Right atrium auricular region (tissue), 2 donors: Measurements from ENCODE around the gene SEMA4C. TPM values are rescaled to one million over a fixed set of nuclear protein-coding genes. Genes with fewer than 3 reads are reported as not detected.

Source experiments
- DNase-seq: peaks from one replicate; pipeline ENCODE4 v3.0.0-alpha.2; 2019; ENCODE audit warnings: low spot score
- H3K27ac ChIP-seq, 2 donors: fragments of 200-600 bp; sonication (generic); 1 replicate in 1 of 2; 2 replicates in 1 of 2; pipeline ENCODE4 v1.5.1; 2016 to 2019
- H3K27me3 ChIP-seq, 2 donors: fragments of 200-600 bp; sonication (generic); one replicate each; pipeline versions ENCODE4 v1.5.1 to v1.6.0; 2017 to 2019
- H3K36me3 ChIP-seq: fragments of 200-600 bp; sonication (generic); one replicate; pipeline ENCODE4 v1.5.1; 2016
- H3K4me1 ChIP-seq, 2 donors: fragments of 200-600 bp; sonication (generic); one replicate each; pipeline versions ENCODE4 v1.5.1 to v1.6.0; 2017 to 2019
- H3K4me3 ChIP-seq, 2 donors: fragments of 200-600 bp; sonication (generic); 1 replicate in 1 of 2; 2 replicates in 1 of 2; pipeline ENCODE4 v1.5.1; 2017 to 2019; ENCODE audit warnings: mild to moderate bottlenecking in 1 of 2, moderate library complexity in 1 of 2
- H3K9me3 ChIP-seq, 2 donors: fragments of 200-600 bp; sonication (generic); one replicate each; pipeline ENCODE4 v1.5.1; 2019
- CTCF ChIP-seq, 2 donors: fragments of 200-600 bp; sonication (generic); IDR thresholded peaks; one replicate each; pipeline ENCODE4 v1.5.1; 2019; ENCODE audit warnings: antibody characterized with exemption in 2 of 2
- total RNA-seq, 2 donors: library from RNA; depleted of rRNA; stranded (reverse); fragments of >200 nt; gene quantifications; one replicate each; pipeline ENCODE4 v1.1.0, GENCODE V29; 2016

SEMA4C gene
- total RNA-seq, 2 donors from 2014 or later: 12.0 to 23.3 TPM

GRCh38 chr2:96881349-96882195 lies 11.7 kb upstream of the SEMA4C start:
- Histone ChIP-seq H3K36me3 (no peaks in the 10 kb centered on the region), H3K9me3 (no peaks in the 10 kb centered on the region), H3K27ac (no peak overlapping the region), H3K4me3 (no peak overlapping the region), H3K27me3 (no peaks in the 10 kb centered on the region), H3K4me1 (peaks cover 0 to 16% of the 10 kb centered on the region in 2 donors)
- no peak for DNase-seq
- TF ChIP-seq CTCF (IDR thresholded peaks at IDR 0.05): no peak

DNA sequence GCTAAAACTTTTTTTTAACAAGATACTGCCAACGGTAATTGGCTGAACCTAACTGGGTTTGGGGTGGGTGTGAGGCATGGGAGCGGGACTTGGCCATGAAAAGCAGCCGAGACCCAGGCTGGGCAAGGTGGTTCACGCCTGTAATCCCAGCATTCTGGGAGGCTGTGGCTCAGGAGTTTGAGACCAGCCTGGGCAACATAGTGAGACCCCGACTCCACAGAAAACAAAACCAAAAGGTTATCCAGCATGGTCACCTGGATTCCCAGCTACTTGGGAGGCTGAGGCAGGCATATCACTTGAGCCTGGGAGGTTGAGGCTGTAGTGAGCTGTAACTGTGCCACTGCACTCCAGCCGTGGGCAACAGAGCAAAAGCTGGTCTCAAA lies 11.0 kb upstream of the SEMA4C start:
- Histone ChIP-seq H3K27me3 (no peaks in the 10 kb centered on the region), H3K9me3 (no peaks in the 10 kb centered on the region), H3K36me3 (no peaks in the 10 kb centered on the region), H3K27ac (no peak overlapping the region), H3K4me3 (no peak overlapping the region), H3K4me1 (peaks cover 0 to 13% of the 10 kb centered on the region in 2 donors)
- no peak for DNase-seq
- no peak for TF ChIP-seq CTCF (IDR thresholded peaks at IDR 0.05)

GRCh38 chr2:96879545-96880040 lies 9.7 kb upstream of the SEMA4C start:
- TF ChIP-seq CTCF (IDR thresholded peaks at IDR 0.05): no peak
- peaks cover 0 to 20% of the 10 kb centered on the region in 2 donors for H3K4me1 ChIP-seq

GRCh38 chr2:96878796-96879544 lies 9.1 kb upstream of the SEMA4C start:
- no peaks in the 10 kb centered on the region for H3K9me3 ChIP-seq
- no peak overlapping the region for H3K27ac ChIP-seq
- no peaks in the 10 kb centered on the region for H3K27me3 ChIP-seq
- H3K36me3 ChIP-seq: no peaks in the 10 kb centered on the region
- TF ChIP-seq CTCF (IDR thresholded peaks at IDR 0.05): no peak
- H3K4me3 ChIP-seq: no peak overlapping the region
- no peak for DNase-seq
- H3K4me1 ChIP-seq: peaks cover 0 to 26% of the 10 kb centered on the region in 2 donors

More at GRCh38 chr2:96879545-96880040, 9.7 kb upstream of the SEMA4C start:
- Histone ChIP-seq H3K4me3 (no peak overlapping the region), H3K27ac (no peak overlapping the region), H3K9me3 (no peaks in the 10 kb centered on the region), H3K36me3 (no peaks in the 10 kb centered on the region), H3K27me3 (no peaks in the 10 kb centered on the region)
- no peak for DNase-seq

GRCh38 chr2:96878171-96878570 lies 8.3 kb upstream of the SEMA4C start:
- Histone ChIP-seq H3K4me1 (peaks cover 0 to 34% of the 10 kb centered on the region in 2 donors), H3K36me3 (no peaks in the 10 kb centered on the region), H3K4me3 (no peak overlapping the region), H3K27ac (no peak overlapping the region), H3K9me3 (no peaks in the 10 kb centered on the region), H3K27me3 (no peaks in the 10 kb centered on the region)
- DNase-seq: no peak
- no peak for TF ChIP-seq CTCF (IDR thresholded peaks at IDR 0.05)
